Prostate gland (tissue), 2 donors: ENCODE results near the gene AP5S1.

Experiments
- POLR2A ChIP-seq: fragments of 450-650 bp; IDR thresholded peaks from one replicate; pipeline ENCODE4 v1.6.1; 2016; ENCODE audit warnings: antibody characterized with exemption, mild to moderate bottlenecking
- TF ChIP-seq, protein P1 (sequence below), 4 experiments: fragments of 200-600 bp in 2 of 4; fragments of 450-650 bp in 2 of 4; sonication (generic) in 2 of 4; IDR thresholded peaks; 1 replicate in 3 of 4; 2 replicates in 1 of 4; pipeline ENCODE4 v1.5.1; 2016 to 2019; ENCODE audit warnings: antibody characterized with exemption in 4 of 4, mild to moderate bottlenecking in 2 of 4, moderate library complexity in 2 of 4

DNA sequence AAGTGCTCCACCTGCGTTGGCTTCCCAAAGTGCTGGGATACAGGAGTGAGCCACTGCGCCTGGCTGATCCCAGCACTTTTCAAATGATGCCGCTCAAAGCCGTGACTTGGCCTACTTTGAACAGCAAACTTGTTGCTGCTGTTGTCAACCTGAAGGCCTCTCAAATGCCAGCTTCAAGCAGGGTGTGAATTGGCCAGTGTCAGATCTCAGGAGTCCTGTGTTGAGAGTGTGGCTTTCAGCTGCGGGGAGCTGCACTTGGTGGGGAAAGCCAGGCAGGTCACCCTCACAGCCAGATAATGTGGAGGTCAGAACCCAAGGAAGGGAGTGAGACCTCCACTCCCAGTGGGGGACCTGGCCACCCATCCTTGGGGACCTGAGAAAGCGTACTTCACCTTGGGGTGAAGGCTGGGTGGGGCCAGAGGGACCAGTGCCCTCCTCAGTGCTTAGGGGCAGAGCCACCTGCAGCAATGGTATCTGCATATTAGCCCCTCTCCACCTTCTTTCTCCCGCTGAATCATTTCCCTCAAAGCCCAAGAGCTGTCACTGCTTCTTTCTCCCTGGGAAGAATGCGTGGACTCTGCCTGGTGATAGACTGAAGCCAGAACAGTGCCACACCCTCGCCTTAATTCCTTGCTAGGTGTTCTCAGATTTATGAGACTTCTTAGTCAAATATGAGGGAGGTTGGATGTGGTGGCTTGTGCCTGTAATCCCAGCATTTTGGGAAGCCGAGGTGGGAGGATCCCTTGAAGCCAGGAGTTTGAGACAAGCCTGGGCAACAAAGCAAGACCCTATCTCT, 49.7 kb downstream of the AP5S1 start:
- TF ChIP-seq POLR2A = no peak
- TF ChIP-seq, protein P1, sequence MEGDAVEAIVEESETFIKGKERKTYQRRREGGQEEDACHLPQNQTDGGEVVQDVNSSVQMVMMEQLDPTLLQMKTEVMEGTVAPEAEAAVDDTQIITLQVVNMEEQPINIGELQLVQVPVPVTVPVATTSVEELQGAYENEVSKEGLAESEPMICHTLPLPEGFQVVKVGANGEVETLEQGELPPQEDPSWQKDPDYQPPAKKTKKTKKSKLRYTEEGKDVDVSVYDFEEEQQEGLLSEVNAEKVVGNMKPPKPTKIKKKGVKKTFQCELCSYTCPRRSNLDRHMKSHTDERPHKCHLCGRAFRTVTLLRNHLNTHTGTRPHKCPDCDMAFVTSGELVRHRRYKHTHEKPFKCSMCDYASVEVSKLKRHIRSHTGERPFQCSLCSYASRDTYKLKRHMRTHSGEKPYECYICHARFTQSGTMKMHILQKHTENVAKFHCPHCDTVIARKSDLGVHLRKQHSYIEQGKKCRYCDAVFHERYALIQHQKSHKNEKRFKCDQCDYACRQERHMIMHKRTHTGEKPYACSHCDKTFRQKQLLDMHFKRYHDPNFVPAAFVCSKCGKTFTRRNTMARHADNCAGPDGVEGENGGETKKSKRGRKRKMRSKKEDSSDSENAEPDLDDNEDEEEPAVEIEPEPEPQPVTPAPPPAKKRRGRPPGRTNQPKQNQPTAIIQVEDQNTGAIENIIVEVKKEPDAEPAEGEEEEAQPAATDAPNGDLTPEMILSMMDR (IDR thresholded peaks at IDR 0.05) = no peak
